Stimulated activated CD8-positive, alpha-beta memory T cell treated with anti-CD3 and anti-CD28 coated beads, Interleukin-2, amount 100 ng/mL, for 48 hours (primary cell): ENCODE data around the gene CD300E.
"Not testable (repeated sequence)": the region's sequence is repeated elsewhere in the genome, so short reads cannot be mapped to it uniquely, and the experiment has no call there.

ENCODE experiments used
- DNase-seq, 2 donors: peaks; one replicate each; pipeline ENCODE4 v3.0.0-alpha.2; 2020; ENCODE audit warnings: low read depth in 2 of 2

Gene CD300E

DNA sequence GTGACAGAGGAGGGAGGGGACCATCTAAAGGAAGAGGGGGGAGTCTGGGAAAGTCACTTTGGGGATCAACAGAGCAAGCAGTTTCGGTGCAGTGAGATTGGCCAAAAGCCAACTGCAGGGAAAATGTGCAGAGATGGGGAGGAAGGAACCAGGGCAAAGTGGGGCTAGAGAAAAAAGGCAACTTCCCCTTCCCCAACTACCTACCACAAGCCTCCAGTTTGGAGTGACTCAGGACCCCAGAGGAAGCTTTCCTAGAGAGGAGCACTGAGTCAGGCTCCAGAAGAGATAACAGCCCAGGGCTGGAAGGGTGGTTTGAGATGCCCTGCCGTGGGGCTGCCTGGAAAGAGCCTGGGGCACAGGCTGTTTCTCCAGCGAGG, 24.5 kb downstream of the CD300E start:
- no peak for DNase-seq

DNA sequence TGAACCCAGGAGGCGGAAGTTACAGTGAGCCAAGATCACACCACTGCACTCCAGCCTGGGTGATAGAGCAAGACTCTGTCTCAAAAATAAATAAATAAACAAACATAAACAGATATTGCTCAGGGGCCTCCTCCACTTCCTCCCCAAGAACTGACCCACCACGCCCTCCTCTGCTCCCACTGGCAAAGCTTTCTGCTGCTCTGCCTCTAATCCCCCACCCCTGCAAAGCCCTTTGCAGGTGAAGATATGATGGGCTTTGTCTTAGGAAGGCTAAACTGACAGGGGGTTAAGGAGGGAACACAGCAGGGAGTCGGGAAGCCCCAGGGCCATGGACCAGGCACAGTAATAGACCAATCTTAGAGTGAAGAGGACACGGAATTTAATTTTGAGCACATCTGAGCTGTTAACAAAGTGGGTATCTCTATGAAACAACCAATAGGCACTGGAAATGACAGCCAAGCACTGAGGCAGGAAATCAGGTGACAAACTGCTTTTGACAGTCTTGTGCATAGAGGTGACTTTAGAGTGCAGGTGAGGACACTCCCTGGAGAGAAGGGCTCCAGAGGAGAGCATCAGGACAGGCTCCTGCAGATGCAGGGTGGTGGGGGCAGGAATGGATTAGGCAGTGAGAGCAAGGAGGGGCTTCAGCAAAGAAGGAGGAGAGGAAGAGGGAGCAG, 25.1 kb downstream of the CD300E start:
- no peak for DNase-seq

GRCh38 chr17:74597069-74597790, 26.3 kb downstream of the CD300E start:
- DNase-seq: no peak

- no peak for DNase-seq
Measured at GRCh38 chr17:74595037-74595750, 28.3 kb downstream of the CD300E start.

GRCh38 chr17:74592087-74592990, 31.2 kb downstream of the CD300E start, which contains the start of gene CD300LD:
Gene CD300LD (minus strand): TSS chr17:74592283. CDS start chr17:74592202, 81 bp downstream.
- no peak for DNase-seq

- no peak for DNase-seq
Measured at GRCh38 chr17:74591503-74591902, 32.0 kb downstream of the CD300E start.

GRCh38 chr17:74585711-74586110, 37.8 kb downstream of the CD300E start:
- DNase-seq: no peak

DNA sequence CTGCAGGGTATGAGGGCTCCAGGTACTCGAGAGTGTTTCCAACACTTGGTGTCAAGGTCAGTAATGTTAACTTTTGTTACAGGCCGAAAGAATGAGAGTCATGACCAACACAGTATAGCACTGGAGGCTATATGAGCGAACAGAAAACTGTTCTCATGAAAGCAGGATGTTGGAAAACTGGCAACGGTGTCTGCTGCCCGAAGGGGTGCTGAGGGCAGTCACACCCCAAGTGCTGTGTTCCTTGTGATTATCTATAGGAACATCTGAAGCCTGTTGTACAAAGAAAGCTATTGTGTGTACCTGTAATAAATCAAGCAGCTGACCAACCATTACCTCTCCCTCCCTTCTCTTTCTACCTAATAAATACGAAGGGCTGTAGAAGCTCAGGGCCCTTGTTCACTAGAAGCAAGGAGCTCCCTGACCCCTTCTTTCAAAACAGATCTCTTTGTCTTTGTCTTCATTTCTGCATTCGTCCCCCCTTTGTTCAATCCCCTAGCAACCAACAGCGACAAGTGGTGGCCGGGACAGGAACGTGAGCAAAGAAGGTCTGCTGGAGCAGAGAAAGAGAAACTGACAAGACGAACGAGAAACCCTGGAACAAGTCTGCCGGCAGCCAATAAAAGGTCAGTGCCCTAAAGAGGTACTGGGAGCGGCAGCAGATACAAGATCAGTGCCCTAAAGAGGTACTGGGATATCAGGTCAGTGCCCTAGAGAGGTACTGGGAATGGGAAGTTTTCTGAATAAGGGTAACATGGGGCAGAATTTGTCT, 39.1 kb downstream of the CD300E start:
- DNase-seq: no peak

DNA sequence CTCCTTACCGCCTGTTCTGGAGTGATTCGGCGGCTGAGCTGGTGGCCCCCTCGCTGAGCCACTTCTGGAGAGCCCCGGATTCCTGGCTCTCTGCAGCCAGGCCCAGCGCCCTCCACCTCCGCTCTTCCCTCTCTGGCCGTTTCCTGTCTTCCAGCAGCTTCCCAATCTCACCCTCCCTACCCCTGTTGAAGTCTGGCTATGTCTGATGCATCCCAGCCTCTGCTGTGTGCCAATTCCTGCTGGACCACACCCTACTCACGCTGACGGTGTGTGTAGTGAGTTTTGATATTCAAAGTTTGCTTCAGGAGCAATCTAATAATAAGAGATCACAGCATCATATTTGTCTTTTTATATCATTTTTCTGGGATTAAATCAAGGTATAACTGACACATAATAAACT, 40.9 kb downstream of the CD300E start:
- DNase-seq: no peak

DNA sequence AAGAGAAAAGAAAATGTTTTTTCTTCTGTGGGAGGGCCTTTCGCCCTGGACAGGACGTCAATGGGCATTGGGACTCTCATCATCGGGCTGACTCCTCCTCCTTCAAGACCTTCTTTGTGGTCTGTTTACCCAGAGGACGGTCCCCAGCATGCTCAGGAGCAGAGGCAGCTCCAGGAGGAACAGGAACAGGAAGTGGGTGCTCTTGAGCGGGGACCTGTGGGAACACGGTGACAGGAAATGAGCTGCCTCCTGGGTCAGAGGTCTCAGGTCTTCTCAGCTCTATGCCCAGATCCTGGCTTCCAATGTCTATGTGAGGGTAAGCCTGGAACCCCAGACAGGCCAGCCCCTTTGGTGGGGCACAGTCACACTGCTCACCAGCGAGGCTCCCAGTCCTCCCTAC, 43.6 kb downstream of the CD300E start:
- no peak for DNase-seq

DNA sequence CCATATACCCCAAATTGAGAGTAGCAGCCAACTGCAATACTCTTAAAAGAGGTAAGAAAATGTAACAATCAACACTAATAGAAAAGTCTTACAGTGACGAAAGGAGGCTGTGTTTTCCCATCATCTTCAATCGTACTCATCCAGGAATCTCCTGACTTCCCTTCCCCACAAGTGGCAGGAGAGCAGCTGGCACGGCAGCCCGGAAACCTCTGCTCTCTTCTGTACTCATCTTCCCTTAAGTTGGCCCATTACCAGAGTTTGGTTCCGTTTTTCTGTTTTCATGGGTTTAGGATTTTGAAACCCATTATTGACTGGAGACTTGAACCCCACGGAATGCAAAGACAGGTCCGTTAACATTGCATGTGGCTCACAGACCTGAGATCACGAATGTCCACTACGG, 44.6 kb downstream of the CD300E start:
- DNase-seq: no peak

- no peak for DNase-seq
Measured at GRCh38 chr17:74574489-74575142, 48.9 kb downstream of the CD300E start.

DNA sequence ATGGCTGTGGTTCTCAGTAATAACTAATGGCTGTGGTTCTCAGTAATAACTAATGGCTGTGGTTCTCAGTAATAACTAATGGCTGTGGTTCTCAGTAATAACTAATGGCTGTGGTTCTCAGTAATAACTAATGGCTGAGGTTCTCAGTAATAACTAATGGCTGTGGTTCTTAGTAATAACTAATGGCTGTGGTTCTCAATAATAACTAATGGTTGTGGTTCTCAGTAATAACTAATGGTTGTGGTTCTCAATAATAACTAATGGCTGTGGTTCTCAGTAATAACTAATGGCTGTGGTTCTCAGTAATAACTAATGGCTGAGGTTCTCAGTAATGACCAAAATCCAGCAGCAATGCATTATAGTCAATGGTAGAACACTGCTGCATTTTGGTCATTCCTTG, 49.9 kb downstream of the CD300E start:
- DNase-seq: not testable (repeated sequence)

- DNase-seq: no peak
Measured at GRCh38 chr17:74573169-74573568, 50.4 kb downstream of the CD300E start.

GRCh38 chr17:74571621-74572270, 51.8 kb downstream of the CD300E start:
- no peak for DNase-seq

DNA sequence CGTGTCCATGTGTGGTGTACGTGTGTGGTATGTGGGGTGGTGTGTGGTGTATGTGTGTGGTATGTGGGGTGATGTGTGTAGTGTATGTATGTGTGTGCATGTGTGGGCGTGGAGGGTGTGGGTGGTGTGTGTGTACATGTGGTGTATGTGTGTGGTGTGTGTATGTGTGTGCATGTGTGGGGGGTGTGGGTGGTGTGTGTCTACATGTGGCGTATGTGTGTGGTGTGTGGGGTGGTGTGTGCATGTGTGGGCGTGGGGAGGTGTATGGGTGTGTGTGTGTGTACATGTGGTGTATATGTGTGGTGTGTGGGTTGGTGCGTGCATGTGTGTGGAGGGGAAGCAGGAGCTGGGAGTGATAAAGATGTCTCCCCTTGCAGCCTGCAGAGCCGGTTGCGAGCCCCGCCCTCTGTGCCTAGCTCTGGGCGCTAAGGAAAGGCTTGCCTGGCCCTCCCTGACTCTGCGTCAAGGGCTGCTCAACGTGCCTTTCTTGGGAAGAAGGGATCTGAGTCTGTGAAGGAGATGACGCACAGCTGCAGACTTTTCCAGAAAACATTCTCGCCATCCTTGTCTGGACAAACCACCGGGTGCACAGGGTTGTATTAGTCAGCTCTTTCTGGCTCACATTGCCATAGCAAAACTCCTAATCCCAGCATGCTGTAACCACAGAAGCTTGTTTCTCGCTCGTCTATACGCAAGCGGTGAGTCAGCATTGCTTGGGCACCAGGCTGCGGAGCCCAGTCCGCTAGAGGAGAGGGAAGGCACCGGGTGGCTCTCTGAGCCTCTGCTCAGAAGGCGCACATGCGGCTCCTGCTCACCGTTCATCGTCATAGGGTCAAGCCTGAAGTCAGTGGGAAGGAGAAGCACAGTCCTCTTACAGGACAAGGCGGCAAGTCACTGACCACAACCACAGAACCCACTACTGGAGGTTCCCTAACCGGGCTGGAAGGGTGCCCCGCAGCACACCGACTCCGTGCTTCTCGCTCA, 54.2 kb downstream of the CD300E start:
- peak in 1 of 2 donors; percentile 22 for DNase-seq

- no peak for DNase-seq
Measured at GRCh38 chr17:74568106-74568873, 55.2 kb downstream of the CD300E start.

DNA sequence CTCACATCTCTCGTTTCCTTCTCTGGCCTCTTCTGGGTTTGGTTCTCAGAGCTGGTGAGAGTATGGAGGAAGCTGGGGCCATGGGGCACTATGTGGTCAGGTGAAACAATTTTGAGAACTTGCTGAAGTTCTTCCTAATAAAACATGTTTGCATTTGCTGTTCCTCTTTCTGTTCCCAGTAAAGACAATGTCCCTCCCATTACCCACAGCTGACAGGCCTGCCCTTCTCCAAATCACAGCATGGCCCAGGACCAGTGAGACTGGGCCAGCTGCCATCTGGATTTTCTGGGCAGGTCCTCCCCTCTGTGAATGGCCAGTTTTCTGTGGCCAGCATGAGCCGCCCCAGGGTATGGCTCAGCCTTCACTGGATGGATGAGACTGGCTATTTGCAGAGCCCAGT, 56.1 kb downstream of the CD300E start, which contains the start of gene CD300H:
Gene CD300H (minus strand): TSS at position 113 of the 400 bp plus-strand sequence.
- no peak for DNase-seq
